ES-I3 (cell line): ENCODE results near the gene ARFGEF2.
"Not testable (repeated sequence)": the region's sequence is repeated elsewhere in the genome, so short reads cannot be mapped to it uniquely, and the experiment has no call there.

Source experiments
- H3K36me3 ChIP-seq: 2 replicates; pipeline ENCODE4 v1.6.1; 2013; ENCODE audit warnings: mild to moderate bottlenecking, low read length, control low read depth, moderate library complexity; ENCODE audit not compliant: insufficient read depth
- H3K4me1 ChIP-seq: 2 replicates; pipeline ENCODE4 v1.6.1; 2013; ENCODE audit warnings: mild to moderate bottlenecking, control low read depth, low read length; ENCODE audit not compliant: insufficient read depth
- H3K9ac ChIP-seq: 2 replicates; pipeline ENCODE4 v1.6.1; 2013; ENCODE audit warnings: low read depth, mild to moderate bottlenecking, low read length, moderate library complexity
- H3K9me3 ChIP-seq: 2 replicates; pipeline ENCODE4 v1.6.1; 2013; ENCODE audit warnings: mild to moderate bottlenecking, low read length, moderate library complexity; ENCODE audit not compliant: control insufficient read depth, insufficient read depth

Gene ARFGEF2

GRCh38 chr20:49045440-49046086 is 124.1 kb downstream of the ARFGEF2 start:
- no peaks in the 10 kb centered on the region for H3K9me3 ChIP-seq
- no peaks in the 10 kb centered on the region for H3K36me3 ChIP-seq
- H3K9ac ChIP-seq, result peak overlapping the region; percentile 98
- H3K4me1 ChIP-seq, result no peaks in the 10 kb centered on the region

DNA sequence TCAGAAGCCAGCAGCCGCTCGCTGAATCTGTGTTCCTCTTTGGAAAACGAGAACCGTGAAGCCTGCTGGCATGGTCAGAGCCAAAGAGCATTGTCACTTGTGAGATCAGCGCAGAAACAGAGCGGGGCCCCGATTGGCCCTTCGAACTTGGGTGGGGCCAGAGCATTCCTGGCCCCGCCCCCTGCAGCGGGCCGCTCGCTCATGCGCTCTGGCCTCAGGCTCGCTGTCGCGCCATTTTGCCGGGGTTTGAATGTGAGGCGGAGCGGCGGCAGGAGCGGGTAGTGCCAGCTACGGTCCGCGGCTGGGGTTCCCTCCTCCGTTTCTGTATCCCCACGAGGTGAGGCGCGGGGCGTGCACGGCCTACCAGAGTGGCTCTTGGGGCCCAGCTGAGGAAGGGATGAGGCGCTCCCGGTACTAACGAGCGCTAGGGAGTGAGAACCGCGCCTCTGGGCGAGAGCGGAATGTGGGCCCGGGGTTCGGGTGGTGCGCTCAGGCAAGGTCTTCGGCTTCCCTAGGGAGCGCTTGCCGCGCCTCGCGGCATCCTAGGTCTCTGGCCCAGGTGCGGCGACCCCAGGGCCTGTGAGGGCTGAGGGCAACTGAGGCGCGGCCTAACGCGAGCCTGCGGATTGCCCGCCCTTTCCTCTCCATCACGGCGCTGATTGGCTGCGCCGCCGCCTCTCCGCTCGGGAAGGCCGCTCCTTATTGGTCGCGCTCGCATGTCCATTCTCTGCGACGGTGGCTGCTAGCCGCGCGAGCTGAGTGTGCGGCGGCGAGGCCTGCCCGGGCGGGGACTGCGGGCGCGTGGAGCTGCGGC is 124.8 kb downstream of the ARFGEF2 start, which contains the start of gene CSE1L:
Gene CSE1L, plus strand, starts transcription at position 226 of the 814 bp plus-strand sequence. CDS start 12,152 bp downstream, outside the sequence.
- no peaks in the 10 kb centered on the region for H3K36me3 ChIP-seq
- H3K4me1 ChIP-seq, result no peaks in the 10 kb centered on the region
- H3K9me3 ChIP-seq, result no peaks in the 10 kb centered on the region
- H3K9ac ChIP-seq, result peak within 1 kb of the TSS; percentile 98

- Histone ChIP-seq H3K9ac (no peak overlapping the region), H3K4me1 (peaks cover 7% of the 10 kb centered on the region; the same call in 1 of the 2 replicates), H3K9me3 (no peaks in the 10 kb centered on the region), H3K36me3 (no peaks in the 10 kb centered on the region; the same call in 1 of the 2 replicates)
Measured at GRCh38 chr20:49052334-49052733, 130.8 kb downstream of the ARFGEF2 start.

- no peaks in the 10 kb centered on the region for H3K9me3 ChIP-seq
- H3K4me1 ChIP-seq, result peaks cover 7% of the 10 kb centered on the region; the same call in 1 of the 2 replicates
- no peak overlapping the region for H3K9ac ChIP-seq
- no peaks in the 10 kb centered on the region; the same call in 1 of the 2 replicates for H3K36me3 ChIP-seq
Measured at GRCh38 chr20:49054056-49054643, 132.6 kb downstream of the ARFGEF2 start.

GRCh38 chr20:49063279-49063678 is 141.8 kb downstream of the ARFGEF2 start:
- Histone ChIP-seq H3K9ac (no peak overlapping the region), H3K4me1 (no peaks in the 10 kb centered on the region), H3K36me3 (peaks cover 18% of the 10 kb centered on the region), H3K9me3 (no peaks in the 10 kb centered on the region)

DNA sequence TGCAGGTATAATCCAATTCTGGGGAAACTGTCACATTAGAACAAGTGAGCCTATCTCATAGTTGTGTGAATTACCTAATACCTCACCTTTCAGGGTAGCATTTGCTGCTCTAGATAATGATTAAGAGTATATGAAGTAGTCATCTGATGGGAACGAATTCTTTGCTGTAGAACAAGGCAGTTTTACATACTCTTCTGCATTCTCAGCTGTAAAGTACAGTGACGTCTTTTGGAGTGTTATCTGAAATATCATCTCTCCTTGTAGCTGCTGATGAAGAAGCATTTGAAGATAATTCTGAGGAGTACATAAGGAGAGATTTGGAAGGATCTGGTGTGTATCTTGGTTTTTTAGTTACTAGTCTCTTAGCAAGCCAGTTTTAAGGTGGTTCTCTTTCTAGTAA is 153.0 kb downstream of the ARFGEF2 start:
- Histone ChIP-seq H3K4me1 (no peaks in the 10 kb centered on the region), H3K36me3 (peaks cover 40% of the 10 kb centered on the region), H3K9ac (no peak overlapping the region), H3K9me3 (no peaks in the 10 kb centered on the region)

GRCh38 chr20:49078310-49078709 is 156.8 kb downstream of the ARFGEF2 start:
- Histone ChIP-seq H3K36me3 (peaks cover 35% of the 10 kb centered on the region), H3K4me1 (no peaks in the 10 kb centered on the region), H3K9me3 (no peaks in the 10 kb centered on the region), H3K9ac (no peak overlapping the region)

DNA sequence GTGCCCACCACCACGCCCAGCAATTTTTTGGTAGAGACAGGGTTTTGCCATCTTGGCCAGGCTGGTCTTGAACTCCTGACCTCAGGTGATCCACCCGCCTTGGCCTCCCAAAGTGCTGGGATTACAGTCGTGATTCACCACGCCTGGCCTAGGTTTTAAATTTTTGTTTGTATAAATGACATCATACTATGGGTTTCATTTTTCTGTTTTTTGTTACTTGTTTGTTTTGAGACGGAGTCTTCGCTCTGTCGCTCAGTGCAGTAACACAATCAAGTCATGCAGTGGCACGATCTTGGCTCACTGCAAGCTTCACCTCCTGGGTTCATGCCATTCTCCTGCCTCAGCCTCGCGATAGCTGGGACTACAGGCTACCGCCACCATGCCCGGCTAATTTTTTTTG is 160.8 kb downstream of the ARFGEF2 start:
- H3K9ac ChIP-seq, H3K4me1 ChIP-seq, H3K9me3 ChIP-seq: not testable (repeated sequence)
- peaks cover 47% of the 10 kb centered on the region for H3K36me3 ChIP-seq
